Thymus (tissue), 11 donors: ENCODE results near the gene CABLES1. TPM values are rescaled to one million over a fixed set of nuclear protein-coding genes. Genes with fewer than 3 reads are reported as not detected.

Experiments used
- DNase-seq, 9 donors: peaks; one replicate each; pipeline ENCODE4 v3.0.0-alpha.2; 2013; ENCODE audit warnings: low spot score in 9 of 9, low read depth in 6 of 9, missing footprints in 1 of 9
- H3K27ac ChIP-seq, 2 donors: one replicate each; pipeline ENCODE4 v1.5.1; 2013; ENCODE audit warnings: control low read depth in 1 of 2, low read depth in 1 of 2, low read length in 1 of 2, mild to moderate bottlenecking in 1 of 2, moderate library complexity in 1 of 2
- H3K27me3 ChIP-seq, 2 donors: one replicate each; pipeline ENCODE4 v1.5.1; 2013; ENCODE audit warnings: low read length in 1 of 2; ENCODE audit not compliant: control insufficient read depth in 2 of 2, insufficient read depth in 1 of 2
- H3K36me3 ChIP-seq, 2 donors: one replicate each; pipeline ENCODE4 v1.5.1; 2013; ENCODE audit warnings: low read length in 1 of 2, mild to moderate bottlenecking in 1 of 2, moderate library complexity in 1 of 2; ENCODE audit not compliant: control insufficient read depth in 2 of 2, insufficient read depth in 2 of 2
- H3K4me1 ChIP-seq, 2 donors: one replicate each; pipeline ENCODE4 v1.5.1; 2013; ENCODE audit warnings: low read length in 2 of 2; ENCODE audit not compliant: control insufficient read depth in 2 of 2, insufficient read depth in 2 of 2
- H3K4me3 ChIP-seq, 2 donors: one replicate each; pipeline ENCODE4 v1.5.1; 2013; ENCODE audit warnings: low read length in 2 of 2, control low read depth in 1 of 2, mild to moderate bottlenecking in 1 of 2
- H3K9me3 ChIP-seq, 2 donors: one replicate each; pipeline ENCODE4 v1.5.1; 2013; ENCODE audit warnings: low read length in 1 of 2, mild to moderate bottlenecking in 1 of 2; ENCODE audit not compliant: control insufficient read depth in 2 of 2, insufficient read depth in 1 of 2
- WGBS: extraction: QIAGEN DNeasy Blood & Tissue Kit; methylation state at CpG from one replicate; pipeline ENCODE4 v1.1.7; 2013; 5-methylcytosine and 5-hydroxymethylcytosine counted together
- polyA plus RNA-seq: library from polyadenylated mRNA; stranded (reverse); fragments of 200-250 nt; gene quantifications from one replicate; pipeline ENCODE4 v1.2.3, GENCODE V29; 2013
- total RNA-seq: library from RNA; stranded (reverse); fragments of 120-200 nt; gene quantifications from one replicate; pipeline ENCODE4 v1.2.4, GENCODE V29; 2013
- donor health status: healthy.

Gene CABLES1
- total and polyA plus RNA-seq, 2 donors = 5.1 to 6.7 TPM

DNA sequence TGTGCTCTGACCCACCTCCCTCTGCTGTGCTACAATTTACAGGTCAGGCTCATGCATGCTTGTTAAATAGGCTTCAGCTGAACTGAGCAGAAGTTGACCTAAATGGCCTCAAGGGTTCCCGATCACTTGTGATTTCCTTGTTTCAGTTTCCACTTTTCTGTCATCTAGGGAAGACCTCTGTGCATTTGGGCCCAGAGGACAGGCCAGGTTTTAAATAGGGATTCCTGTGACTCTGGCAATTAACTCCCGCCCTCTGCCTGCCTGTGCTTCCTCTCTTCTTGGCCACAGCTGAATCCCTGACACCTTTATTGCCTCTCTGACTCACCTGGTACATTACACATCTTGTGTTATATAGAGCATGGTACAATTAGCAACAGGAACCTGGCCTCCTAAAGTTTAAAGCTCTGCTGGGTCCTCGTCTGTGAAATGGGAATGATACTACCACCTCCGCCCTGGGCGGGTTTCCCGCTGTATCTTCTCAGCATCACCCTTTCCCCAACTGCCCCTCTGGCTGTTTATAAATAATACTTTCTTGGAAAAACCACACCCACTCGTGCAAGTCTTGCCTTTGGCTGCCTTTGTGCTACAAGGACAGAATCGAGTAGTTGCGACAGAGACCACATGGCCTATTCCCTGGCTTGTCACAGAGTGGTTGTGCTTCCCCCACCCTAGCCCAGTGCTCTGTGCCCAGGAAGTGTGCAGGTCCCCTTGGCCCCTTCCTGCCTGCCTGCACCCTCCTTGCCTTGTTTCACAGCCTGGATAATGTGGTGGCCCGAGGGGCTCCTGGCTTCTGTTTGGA, 7.9 kb downstream of the CABLES1 start:
- Histone ChIP-seq H3K36me3 (no peaks in the 10 kb centered on the region), H3K4me1 (peaks cover 3 to 36% of the 10 kb centered on the region in 2 donors), H3K27me3 (peaks cover 3 to 10% of the 10 kb centered on the region in 2 donors), H3K9me3 (no peaks in the 10 kb centered on the region), H3K4me3 (no peak overlapping the region), H3K27ac (peak overlapping the region in 1 of 2 donors; percentile 41)
- no peak for DNase-seq
- WGBS = 71% methylated on average over 10 of the region's 10 CpGs

DNA sequence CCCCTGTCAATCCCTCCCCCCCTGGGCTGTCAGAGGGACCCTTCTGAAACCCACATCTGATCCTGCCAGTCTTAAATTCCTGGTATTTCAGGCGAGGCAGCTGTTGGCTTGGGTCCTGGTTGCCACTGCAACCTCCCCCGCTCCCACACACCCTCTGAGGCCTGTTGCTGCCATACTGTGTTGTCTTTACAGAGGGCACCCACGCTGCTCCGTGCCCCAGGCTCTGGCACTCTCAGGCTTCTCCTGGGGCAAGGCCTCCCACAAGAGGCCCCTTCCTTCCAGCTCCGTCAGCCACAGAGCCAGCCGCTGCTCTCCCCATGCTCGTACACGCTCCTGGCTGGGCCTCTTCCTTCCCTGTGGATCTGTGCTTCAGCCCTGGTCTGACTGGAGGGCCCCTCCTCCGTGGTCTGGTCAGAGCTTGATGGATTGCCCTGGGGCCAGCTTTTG, 8.6 kb downstream of the CABLES1 start:
- H3K9me3 ChIP-seq = no peaks in the 10 kb centered on the region
- no peak overlapping the region for H3K4me3 ChIP-seq
- peak overlapping the region; percentile 41 to 69 for H3K27ac ChIP-seq
- peaks cover 3 to 36% of the 10 kb centered on the region in 2 donors for H3K4me1 ChIP-seq
- peaks cover 0 to 4% of the 10 kb centered on the region in 2 donors for H3K27me3 ChIP-seq
- H3K36me3 ChIP-seq = no peaks in the 10 kb centered on the region
- WGBS = 46% methylated on average over 9 of the region's 9 CpGs
- no peak for DNase-seq

DNA sequence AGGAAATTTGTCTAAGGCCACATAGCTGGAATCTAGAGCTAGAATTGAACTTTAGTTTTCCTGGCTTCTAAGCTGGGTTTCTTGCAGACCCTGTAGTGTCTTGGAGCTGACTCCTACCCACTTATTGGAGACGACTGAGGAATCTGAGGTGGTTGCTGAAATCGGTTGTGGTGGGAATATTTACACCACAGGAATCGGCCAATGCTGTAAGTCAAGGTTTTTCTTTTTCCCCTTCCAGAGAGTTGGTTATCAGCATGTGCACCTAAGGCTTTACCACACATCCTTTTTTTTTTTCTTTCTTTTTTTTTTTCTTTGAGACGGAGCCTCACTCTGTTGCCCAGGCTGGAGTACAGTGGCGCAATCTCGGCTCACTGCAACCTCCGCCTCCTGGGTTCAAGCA, 9.4 kb downstream of the CABLES1 start:
- DNase-seq = no peak
- Histone ChIP-seq H3K36me3 (no peaks in the 10 kb centered on the region), H3K4me1 (peaks cover 3 to 36% of the 10 kb centered on the region in 2 donors), H3K27me3 (peaks cover 0 to 3% of the 10 kb centered on the region in 2 donors), H3K4me3 (no peak overlapping the region), H3K9me3 (no peaks in the 10 kb centered on the region), H3K27ac (no peak overlapping the region)
- WGBS = 96% methylated on average over 7 of the region's 7 CpGs

DNA sequence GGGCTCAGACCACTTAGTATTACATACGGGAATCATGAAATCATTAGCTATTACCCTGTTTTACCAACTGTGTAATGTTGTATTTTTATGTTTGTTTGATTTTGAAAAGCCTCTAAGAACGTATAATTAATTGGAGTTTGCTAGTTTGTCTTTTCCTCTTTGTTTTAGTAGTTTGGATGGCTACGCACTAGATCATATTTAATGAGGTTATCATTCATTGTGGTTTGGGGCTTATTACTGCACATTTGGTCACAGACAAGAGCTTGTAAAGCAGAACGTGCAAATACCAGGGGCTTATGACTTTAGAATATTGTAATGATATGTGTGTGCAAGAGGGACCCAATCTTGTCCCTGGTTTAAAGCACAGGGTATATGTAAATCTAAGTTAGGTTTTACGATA, 10.3 kb downstream of the CABLES1 start:
- H3K9me3 ChIP-seq = no peaks in the 10 kb centered on the region
- no peak overlapping the region for H3K27ac ChIP-seq
- WGBS = 92% methylated on average over 5 of the region's 5 CpGs
- no peaks in the 10 kb centered on the region for H3K36me3 ChIP-seq
- H3K27me3 ChIP-seq = no peaks in the 10 kb centered on the region
- no peak for DNase-seq
- peaks cover 3 to 34% of the 10 kb centered on the region in 2 donors for H3K4me1 ChIP-seq
- no peak overlapping the region for H3K4me3 ChIP-seq

DNA sequence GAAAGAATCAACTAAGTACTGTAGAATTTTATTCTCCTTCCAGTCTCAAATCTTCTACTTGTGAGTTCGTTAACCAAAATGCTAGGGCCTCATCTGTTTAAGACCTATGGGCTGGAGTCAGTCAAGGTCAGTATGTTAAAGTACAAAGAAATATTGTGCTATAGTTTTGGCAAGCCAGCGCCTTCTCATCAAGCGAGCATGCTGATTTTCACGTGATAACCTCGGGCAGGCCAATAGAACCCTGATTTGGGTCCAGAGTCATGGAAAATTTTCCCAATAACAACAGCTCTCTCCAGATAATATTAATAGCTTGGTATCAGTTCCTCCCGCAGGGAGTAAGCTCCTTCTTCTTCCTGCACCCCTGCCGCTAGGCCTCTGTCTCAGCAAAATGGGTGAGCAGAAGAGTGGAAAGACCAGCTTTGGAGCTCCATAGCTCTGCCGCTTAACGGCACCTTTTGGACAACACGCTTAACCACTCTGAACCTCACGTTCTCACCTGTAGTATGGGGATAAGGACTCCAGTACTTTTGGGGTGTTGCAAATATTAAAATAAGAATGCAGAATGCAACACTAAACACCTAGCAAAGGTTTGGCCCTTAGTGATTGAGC, 11.7 kb downstream of the CABLES1 start:
- DNase-seq = no peak
- peaks cover 3 to 24% of the 10 kb centered on the region in 2 donors for H3K4me1 ChIP-seq
- H3K36me3 ChIP-seq = no peaks in the 10 kb centered on the region
- 96% methylated on average over 11 of the region's 11 CpGs for whole genome bisulfite sequencing
- no peak overlapping the region for H3K4me3 ChIP-seq
- no peaks in the 10 kb centered on the region for H3K9me3 ChIP-seq
- no peaks in the 10 kb centered on the region for H3K27me3 ChIP-seq
- no peak overlapping the region for H3K27ac ChIP-seq

DNA sequence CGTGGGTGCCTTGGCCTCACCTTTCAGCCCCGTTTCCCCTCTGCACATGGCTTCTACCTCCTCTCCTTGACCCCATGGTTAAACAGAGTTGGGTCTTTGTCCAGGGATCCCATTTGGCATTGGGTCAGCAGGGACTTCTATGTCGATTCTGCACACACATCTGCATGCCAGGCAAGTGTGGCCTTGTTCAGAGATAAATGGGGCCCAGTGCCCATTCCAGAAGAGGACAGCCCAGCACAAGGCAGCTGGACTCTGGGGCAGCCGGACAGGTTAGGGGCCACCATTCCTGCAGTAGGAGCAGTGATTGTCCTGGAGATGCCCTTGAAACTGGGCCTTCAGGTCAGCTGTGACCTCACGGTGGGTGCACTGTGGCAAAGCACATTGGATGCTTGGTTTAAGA, 13.1 kb downstream of the CABLES1 start:
- Histone ChIP-seq H3K27me3 (no peaks in the 10 kb centered on the region), H3K4me1 (peaks cover 3 to 11% of the 10 kb centered on the region in 2 donors), H3K9me3 (no peaks in the 10 kb centered on the region), H3K36me3 (no peaks in the 10 kb centered on the region), H3K27ac (no peak overlapping the region), H3K4me3 (no peak overlapping the region)
- DNase-seq = no peak
- WGBS = 98% methylated on average over 5 of the region's 5 CpGs

DNA sequence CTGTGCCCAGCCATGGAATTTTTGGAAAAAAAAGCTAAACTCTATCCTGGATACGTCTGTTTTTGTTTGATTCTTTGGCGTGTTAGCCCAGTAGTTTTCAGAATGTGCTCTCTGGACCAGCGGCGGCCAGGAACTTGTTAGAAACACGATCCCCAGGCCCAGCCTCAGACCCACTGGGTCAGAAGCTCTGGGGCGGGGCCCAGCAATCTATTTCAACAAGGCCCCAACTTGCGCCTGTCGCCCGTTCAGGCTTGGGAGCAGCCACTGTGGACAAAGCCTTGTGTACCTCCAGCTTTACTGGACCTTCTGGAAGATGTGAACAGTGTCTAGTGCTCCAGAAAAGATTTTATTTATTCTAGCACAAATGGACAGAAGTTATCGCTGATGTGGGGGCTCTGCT, 14.3 kb downstream of the CABLES1 start:
- no peaks in the 10 kb centered on the region for H3K36me3 ChIP-seq

DNA sequence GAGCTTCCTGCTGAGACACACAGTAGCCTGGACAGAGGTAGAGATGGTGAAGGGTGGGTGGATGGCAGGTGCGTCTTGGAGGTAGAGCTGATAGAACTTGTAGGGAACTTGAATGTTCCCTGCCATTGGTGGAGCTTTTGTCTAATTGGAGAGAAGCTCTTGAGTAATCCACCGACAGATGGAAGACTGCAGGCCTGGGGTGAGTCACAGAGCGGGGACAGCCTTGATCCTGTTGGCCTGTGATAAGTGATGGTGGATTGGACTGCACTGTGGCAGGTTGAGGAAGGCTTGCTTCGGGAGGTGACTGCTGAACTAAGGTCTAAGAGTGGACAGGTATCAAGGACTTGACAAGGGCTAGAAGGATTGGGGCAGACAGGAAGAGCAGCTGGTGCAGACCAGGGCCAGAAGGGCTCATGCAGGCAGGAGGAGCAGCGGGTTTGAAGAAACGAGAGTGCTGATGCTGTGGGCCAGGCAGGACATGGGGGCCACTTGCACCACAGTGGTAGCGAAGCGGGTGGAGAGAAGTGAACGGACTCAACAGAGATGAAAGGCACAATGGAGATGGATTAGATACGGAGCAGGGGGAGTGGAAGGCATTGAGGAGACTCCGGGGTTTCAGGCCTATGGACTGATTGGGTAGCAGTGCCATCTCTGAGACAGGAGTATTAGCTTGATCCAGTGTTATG, 16.3 kb downstream of the CABLES1 start:
- H3K4me1 ChIP-seq = no peaks in the 10 kb centered on the region
- WGBS = 98% methylated on average over 11 of the region's 11 CpGs
- H3K9me3 ChIP-seq = no peaks in the 10 kb centered on the region
- DNase-seq = no peak
- no peak overlapping the region for H3K27ac ChIP-seq
- no peaks in the 10 kb centered on the region for H3K27me3 ChIP-seq
- H3K36me3 ChIP-seq = no peaks in the 10 kb centered on the region
- H3K4me3 ChIP-seq = no peak overlapping the region

More for the DNA sequence above, 14.3 kb downstream of the CABLES1 start:
- Histone ChIP-seq H3K27ac (no peak overlapping the region), H3K4me1 (no peaks in the 10 kb centered on the region), H3K4me3 (no peak overlapping the region), H3K9me3 (no peaks in the 10 kb centered on the region), H3K27me3 (no peaks in the 10 kb centered on the region)
- WGBS = 94% methylated on average over 10 of the region's 10 CpGs
- no peak for DNase-seq

DNA sequence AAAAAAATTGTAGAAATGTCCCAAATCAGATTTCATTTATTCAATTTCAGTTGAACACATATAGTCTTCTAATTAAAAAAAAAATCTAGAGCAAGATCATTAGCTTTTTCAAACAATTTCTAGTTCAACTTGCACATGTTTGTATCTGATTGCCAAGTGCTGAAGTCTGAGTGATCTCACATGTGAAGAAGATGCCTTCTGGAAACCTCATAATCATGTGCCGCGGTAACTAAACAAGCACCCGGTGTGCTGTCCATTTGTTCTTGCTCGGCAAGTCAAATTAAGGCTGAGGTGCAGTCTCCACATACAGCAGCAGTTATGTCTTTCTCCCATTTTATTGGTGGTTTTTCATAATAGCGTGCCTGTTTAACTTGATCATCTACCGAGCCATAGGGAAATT, 18.7 kb downstream of the CABLES1 start:
- no peaks in the 10 kb centered on the region for H3K36me3 ChIP-seq
- no peaks in the 10 kb centered on the region for H3K27me3 ChIP-seq
- no peak overlapping the region for H3K4me3 ChIP-seq
- no peak for DNase-seq
- H3K27ac ChIP-seq = no peak overlapping the region
- H3K4me1 ChIP-seq = no peaks in the 10 kb centered on the region
- H3K9me3 ChIP-seq = no peaks in the 10 kb centered on the region
- 96% methylated on average over 6 of the region's 6 CpGs for WGBS
